TTC549 (cell line): ENCODE results near the gene PHF10.

ENCODE experiments used
- FAIRE-seq: peaks from 2 replicates; lab custom pipeline; 2012; peaks lifted over from hg19 to GRCh38; lab: Jason Lieb, UNC

PHF10 gene

DNA sequence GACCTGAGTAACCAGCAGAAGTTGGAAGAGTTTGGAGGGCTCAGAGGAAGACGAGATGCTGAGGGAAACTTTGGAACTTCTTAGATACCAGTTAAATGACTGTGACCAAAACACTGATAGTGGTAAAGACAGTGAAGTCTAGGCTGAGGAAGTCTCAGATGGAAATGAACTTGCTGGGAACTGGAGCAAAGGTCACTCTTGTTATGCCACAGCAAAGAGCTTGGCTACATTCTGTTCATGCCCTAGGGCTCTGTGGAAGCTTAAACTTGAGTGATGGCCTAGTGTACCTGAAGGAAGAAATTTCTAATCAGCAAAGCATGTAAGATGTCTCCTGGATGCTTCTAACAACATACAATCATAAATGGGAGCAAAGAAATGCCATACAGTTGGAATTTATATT is 47.2 kb downstream of the PHF10 start:
- no peak for FAIRE-seq

DNA sequence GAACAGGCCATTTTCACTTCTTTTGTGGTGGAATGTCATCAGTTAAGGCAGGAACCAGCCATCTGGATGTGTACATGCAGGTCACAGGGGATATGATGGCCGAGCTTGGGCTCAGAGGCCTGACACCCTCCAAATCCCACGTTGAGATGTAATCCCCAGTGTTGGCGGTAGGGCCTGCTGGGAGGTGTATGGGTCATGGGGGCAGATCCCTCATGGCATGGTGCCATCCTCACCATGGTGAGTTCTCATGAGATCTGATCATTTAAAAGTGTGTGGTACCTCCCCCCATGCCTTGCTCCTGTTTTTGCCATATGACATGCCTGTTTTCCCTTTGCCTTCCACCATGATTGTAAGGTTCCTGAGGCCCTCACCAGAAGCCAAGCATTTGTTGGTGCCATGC is 49.3 kb downstream of the PHF10 start:
- no peak for FAIRE-seq

DNA sequence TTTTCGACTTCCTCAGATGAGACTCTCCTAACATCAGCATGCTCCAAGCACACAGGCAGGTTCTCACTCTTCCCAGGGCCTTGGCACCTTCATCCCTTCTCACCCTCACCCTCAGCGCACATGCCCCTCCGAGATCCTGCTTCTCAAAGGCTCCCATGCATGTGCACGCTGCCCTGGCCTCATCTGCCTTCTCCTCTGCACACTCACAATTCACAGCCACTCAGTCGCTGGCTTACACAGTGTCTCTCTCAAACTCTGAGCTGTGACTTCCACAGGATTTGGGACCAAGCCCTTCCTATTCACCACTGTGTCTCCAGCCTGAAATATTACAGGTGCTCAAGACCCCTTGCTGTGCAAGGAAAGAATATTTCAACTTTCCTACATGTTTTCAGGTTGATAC is 52.7 kb downstream of the PHF10 start:
- FAIRE-seq, result no peak

DNA sequence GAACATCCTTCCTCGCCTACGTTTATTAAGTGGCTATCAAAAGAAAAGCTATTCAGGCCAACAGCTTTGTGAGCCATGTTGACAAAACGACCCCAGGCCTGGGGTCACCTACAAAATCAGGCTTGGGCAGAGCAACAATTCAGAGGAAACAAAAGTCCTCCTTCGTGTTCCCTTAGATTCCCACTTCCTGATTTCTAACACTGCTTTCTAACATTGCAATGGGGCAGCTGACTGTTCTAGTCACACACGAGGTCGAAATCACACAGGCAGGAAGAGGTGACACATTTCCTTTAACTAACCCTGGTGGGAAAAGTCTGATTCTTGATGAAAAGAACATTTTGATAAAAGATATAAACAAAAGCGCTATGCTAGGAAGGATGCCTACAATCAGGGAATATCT is 54.4 kb downstream of the PHF10 start:
- FAIRE-seq, result no peak

DNA sequence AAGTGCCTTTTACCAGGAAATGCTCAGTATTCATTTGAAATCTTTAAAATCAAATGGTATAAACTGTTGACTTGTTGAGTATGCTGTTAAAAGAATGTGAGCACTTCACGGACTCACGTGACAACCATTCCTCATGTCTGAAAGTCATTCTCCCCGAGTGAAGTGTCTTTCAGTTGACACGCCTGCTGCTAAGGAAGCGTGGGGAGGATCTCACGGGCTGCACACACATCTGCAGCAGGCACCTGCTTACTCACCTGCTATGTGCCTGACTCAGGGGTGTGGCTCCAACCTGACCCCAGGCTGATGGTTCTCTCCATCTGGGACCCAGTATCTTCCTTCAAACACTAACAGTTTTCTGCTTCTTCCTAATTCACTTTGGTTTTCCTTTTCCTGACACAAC is 55.2 kb downstream of the PHF10 start:
- FAIRE-seq, result no peak

DNA sequence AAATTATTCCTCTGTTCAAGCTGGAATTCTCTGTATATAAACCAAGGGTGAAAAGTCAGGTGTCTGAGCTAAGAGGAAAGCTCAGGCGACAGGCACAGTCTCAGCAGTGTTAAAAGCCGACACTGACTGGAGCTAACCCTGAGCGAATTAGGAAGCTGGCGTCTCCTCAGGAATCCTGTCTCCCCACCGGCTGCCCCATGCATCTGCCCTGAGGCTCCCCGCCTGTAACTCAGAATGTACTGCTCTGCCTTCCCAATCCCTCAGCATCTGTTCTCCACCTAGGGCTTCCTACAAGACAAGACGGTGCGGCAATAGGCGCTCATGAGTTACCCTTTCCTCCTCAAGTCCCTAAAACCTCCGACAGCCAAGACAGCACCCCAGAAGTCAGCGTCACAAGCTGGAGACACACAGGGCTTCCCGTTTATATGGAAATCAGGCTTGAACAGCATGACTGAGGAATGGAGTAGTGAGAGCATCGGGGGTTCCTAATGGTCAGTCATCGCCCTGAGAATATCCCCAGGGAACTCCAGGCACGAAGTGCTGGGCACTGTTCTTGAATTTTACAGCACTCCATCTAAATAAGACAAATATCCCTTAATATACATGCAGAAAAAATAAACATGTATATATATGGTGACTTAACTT is 56.0 kb downstream of the PHF10 start:
- FAIRE-seq, result no peak

DNA sequence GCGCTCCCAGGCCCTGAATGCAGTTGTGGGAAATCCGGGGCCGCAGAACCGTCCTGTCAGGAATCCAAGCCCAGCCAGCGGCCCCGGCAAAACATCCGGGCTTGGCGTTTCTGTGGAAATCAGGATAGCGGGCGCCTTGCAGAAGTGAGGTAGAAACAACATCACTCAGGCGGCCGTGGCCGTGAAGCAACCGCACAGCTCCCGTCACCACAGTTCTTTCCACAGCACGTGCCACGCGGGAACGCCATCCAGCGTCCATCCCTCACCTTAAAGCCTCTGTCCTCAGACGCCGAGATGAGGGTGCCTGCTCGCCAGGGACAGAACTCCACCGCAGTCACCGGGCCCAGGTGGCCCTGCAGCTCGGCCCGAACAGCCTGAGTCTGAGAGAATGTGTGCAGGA is 56.6 kb downstream of the PHF10 start:
- FAIRE-seq, result no peak

DNA sequence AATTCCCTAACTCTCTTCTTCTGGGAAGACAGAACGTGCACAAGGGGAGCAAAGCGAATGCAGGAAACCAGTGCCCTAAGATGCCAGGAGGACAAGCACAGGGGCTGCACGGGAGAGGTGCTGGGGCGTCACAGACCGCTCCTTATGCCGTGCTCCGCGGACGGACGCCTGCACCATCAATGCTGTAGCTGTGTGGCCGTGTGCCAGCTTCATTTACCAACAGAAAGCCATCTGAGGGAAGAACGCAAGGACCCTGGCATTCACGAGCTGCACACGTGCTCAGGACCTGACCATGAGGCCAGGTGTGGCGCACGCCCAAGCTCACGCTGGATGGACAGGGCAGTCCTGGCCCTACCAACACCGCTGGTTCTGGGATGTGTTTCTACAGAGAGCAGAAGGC is 57.9 kb downstream of the PHF10 start:
- FAIRE-seq, result no peak

DNA sequence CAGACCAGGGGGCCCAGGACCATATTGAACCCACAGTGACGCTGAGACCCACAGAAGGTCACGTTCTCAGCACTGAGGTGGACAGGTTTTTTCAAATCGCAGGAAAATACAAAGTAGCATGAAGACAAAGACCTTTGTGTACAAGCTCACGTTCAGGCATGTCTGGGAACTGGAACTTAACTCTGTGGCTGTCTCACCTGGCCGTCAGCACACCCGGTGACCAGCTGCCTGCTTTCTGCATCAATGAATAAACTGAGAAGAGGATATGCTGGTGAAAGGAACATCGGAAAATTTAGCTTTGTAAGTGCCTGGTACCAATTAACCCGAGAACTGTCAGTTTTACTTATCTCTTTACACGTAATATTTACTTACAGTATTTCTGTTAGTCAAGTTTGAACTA is 59.0 kb downstream of the PHF10 start:
- no peak for FAIRE-seq

DNA sequence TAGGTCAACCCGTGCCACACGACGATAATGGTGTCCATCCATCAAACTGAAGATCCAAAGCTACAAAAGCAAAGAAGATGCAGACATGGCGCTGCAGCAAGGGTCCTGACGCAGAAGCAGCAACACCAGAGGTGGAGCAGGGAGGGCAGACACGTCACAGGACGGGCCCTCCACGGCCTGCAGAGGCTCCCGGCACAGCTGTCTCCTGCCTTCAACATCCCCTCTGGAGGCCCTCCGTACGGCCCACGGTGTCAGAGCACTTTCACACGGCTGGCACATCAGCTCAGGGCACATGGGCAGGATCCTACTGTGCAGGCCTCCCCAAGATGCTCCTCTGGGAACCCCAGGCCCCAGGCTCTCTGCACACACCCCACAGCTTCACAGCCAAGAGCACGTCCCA is 60.1 kb downstream of the PHF10 start:
- no peak for FAIRE-seq

DNA sequence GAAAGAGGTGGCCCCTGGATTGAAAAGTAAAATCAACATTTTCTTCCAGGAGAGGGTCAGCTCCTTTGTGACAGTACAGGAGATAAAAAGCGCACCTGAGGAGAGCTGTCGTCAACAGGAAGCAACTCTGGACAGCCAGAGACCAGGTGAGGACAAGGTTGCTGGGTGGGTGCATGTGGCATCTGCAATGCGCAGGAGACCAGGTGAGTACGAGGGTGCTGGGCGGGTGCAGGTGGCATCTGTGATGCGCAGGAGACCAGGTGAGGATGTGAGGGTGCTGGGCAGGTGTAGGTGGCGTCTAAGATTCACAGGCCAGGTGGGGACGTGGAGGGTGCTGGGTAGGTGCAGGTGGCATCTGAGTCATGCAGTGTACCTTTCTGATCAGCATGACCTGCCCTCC is 60.8 kb downstream of the PHF10 start:
- FAIRE-seq, result no peak

DNA sequence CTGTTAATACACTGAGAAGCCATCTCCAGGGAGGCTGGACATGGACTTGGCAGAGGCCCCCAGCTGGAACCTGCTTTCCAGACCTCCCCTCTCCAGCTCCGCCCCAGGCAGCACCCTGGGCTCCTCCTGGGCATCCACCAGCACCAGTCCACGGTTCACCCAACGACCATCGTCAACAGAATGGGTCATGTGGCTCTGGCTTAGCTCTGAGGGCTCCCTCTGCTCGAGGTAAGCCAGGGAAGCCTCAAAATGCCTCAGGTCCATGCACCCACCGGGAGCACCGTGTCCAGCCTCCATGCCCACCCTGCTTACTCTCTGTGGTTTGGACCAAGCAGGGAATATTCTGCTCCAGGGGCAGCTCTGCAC is 62.9 kb downstream of the PHF10 start:
- no peak for FAIRE-seq

DNA sequence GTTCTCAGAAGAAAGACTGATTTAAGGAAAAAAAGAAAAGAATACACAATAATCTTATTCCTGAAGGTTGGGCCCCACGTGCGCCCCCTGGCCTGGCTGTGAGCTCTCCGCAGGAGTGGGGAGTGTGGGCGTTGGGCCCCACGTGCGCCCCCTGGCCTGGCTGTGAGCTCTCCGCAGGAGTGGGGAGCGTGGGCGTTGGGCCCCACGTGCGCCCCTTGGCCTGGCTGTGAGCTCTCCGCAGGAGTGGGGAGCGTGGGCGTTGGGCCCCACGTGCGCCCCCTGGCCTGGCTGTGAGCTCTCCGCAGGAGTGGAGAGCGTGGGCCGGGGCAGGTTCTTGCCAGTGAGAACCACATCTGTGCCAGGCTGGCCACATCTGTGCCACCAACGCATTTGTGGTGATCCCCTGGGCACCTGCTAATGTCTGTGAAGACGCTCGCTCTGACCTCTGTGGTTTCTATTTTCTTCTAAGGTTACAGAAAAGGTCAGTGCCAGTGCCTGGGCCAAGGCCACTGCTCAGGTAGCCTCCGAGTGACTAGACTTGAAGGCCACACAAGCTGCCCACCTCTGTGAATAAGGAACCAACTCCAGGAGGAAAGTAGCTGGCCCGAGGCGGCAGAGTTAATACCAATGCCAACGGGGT is 63.4 kb downstream of the PHF10 start:
- no peak for FAIRE-seq

DNA sequence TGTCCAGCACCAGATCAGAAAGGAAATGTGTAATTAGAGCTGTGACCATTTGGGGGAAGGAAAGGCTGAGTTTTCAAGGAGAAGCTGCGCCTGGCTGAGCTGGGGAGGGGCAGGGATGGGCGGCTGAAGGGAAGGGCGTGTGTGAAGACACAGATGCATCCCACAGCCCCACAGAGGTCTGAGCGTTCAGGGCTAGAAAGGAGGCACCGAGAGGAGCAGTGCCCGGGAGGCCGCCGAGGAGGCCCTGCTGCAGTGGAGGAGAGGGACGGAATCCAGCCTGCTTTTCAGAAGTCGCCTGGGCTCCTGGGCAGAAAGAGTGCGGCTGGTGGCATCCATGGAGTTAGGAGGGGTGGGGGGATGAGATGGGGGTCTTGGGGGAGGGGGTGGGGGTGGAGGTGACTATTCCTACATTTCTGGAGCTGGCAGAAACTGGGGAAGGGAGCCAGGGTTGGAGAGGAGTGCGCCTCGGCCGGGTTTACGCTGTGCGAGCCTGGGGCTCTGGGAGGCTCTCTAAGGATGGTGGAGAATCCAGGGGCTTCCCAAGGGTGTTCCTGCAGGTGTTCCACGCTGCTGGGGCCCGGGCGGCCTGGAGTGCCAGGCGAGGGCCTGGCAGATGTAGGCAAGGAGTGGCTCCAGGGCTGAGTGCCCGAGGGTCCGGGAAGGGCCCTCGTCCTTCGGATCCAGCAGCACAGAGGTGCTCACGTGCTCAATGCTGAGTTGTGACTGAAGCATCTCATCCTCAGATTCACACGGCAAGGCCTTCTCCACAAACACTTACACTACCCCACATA is 64.3 kb downstream of the PHF10 start:
- no peak for FAIRE-seq

DNA sequence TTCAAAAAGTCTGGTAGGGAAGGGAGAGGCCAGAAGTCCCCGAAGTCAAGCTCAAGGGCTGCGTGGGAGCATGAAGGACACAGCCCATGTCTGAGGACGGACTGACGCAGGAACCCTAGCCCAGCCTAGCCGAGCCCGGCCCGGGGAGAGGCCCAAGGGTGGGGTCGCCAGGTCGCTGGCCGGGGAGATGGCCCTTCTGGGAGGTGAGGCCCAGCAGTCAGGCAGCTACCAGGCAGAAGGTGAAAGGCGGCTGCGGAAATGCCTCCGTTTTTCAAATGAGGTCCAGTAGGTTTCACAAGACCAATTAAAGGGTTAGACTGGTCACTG is 67.1 kb downstream of the PHF10 start:
- FAIRE-seq, result no peak

DNA sequence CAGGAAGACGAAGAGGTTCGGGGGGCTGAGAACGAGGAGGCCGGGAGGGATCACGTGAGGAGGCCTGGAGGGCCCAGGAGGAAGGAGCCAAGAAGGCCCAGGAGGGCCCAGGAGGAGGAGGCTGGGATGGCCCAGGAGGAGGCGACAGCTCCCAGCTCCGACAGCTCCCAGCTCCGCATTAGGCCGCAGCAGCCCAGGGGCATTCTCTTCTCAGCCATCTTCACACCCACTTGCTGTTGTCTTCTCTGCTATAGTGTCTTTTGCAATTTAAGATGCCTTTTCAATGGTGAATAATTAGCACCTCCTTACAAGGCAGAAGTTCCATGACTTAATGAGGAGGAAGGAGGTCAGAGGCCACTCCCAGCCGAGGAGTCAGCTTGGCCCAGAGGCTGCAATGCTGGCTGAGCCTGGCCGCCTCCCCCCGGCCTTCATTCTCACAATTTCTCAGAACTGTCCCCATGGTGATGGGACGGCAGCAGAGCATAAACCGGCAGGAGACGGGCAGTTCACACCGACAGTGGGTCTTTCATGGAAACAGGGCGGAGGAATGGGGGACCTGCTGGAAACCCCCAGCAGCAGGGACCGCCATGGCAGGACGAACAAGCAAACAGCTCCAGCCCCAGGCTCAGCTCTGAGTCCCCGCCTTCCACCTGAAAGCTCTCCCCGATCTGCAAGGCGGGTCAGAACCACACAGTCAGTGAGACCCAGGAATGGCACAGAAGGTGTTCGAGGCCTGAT is 67.6 kb downstream of the PHF10 start:
- no peak for FAIRE-seq

DNA sequence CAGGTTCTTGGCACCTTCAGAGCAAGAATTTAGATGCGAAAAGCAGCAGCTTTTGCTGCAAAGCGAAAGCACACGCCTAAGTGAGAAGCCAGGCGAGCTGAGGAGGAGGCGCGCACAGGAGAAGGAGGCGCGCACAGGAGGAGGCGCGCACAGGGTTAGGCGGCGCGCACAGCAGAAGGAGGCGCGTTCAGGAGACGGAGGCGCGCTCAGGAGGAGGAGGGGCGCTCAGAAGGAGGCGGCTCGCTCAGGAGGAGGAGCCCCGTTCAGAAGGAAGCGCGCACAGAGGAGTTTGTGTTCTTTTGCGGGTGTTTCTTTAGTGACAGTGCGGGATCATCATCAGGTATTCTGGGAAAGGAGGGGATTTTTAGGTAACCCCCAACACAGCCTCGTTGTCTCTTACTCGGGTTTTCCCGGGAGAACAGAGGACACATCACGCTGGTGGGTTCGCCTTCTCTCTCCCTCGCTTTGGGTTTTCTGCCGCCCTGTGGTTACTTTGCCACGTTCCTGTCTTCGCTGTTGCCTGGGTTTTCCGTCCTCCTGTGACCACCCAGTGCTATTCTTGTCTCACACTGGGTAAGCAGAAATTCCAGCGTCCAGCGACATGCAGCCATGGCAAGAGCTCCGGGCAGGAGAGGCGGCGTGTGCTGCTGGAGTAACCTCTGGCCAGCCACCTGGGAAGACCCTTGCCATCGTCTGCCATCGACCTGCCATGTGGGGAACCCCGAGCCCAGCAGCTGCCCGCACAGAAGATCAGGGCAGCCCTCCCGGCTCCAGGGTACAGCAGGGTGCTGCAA is 69.5 kb downstream of the PHF10 start:
- no peak for FAIRE-seq
